HG03045 (cell line): Measurements from ENCODE around the gene MAP3K8.
"Not testable (repeated sequence)": the region's sequence is repeated elsewhere in the genome, so short reads cannot be mapped to it uniquely, and the experiment has no call there.

Experiments
- ATAC-seq: cut with Tn5 transposase; IDR thresholded peaks from one replicate; pipeline ENCODE4 v1.9.1; 2021; ENCODE audit warnings: mild to moderate bottlenecking, moderate library complexity; ENCODE audit not compliant: unreplicated experiment

The MAP3K8 gene

DNA sequence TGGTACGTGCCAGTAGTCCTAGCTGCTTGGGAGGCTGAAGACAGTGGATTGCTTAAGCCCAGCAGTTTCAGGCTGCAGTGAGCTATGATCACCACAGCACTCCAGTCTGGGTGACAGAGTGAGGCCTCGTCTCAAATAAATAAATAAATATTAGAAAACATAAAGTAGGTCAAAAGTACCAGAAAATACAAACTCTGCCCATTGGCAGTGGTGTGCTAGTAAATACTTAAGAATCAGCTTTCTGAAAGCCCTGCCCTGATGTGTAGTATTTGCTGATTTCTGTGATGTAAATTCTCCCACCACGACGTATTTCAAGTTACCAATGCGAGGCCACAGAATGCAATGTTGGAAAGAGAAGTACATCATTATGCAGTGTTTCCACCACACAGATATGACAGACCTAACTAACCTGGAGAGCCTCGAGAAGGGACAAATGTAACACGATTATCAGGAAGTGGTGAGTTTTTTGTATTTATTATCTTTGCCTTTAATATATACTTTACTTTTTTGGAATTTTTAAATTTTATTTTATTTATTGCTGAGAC, 11.8 kb upstream of the MAP3K8 start:
- ATAC-seq, result no peak

DNA sequence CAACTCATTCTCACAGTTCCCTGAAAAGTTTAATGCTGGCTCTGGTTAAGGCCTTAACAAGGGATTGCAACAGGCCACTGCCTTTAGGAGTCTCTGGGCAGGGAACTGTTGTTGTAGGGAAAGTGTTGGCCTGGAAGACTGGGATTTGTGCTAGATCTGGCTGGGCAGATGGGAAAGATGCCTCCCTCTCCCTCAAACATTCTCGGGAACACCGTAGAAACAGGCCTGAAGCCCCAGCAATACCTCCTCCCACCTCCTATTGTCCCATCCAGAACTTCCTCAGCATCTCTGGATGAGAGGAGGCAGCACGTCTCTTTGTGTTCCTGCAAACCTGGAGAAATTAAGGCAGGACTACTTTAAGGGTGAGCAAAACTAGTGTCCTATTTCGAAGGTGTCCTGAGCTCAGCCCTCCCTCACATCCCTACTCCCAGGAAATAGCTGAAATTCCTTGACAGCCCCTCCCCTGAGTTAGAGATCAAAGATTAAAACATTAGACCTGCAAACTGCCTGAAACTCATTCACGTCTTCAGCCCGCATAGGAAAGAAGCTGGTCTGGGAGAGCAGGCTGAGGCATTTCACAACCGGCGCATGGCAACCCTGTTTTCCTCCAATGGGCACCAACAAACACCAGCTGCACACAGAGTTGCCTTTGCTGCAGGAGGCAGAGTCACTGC, 10.9 kb upstream of the MAP3K8 start:
- ATAC-seq, result no peak

DNA sequence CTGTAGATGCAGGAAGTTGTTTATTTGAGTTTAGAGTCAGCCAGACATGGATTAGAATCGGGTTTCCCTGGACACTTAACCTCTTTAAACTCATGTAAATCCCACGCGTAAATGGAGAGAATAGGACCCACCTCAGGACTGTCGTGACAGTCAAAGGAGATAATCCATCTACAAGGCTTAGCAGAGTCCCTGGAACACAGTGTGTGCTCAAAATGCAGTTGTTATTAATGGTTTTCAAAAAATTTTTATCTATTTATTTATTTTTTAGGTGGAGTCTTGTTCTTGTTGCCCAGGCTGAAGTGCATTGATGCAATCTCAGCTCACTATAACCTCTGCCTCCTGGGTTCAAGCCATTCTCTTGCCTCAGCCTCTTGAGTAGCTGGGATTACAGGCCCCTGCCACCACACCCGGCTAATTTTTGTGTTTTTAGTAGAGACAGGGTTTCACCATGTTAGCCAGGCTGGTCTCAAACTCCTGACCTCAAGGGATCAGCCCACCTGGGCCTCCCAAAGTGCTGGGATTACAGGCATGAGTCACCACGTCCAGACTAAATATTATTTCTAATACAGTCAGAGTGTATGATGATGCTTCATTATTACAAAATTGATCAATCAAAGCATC, 10.2 kb upstream of the MAP3K8 start:
- not testable (repeated sequence) for ATAC-seq

- no peak for ATAC-seq
Measured at GRCh38 chr10:30425336-30426075, 8.5 kb upstream of the MAP3K8 start.

DNA sequence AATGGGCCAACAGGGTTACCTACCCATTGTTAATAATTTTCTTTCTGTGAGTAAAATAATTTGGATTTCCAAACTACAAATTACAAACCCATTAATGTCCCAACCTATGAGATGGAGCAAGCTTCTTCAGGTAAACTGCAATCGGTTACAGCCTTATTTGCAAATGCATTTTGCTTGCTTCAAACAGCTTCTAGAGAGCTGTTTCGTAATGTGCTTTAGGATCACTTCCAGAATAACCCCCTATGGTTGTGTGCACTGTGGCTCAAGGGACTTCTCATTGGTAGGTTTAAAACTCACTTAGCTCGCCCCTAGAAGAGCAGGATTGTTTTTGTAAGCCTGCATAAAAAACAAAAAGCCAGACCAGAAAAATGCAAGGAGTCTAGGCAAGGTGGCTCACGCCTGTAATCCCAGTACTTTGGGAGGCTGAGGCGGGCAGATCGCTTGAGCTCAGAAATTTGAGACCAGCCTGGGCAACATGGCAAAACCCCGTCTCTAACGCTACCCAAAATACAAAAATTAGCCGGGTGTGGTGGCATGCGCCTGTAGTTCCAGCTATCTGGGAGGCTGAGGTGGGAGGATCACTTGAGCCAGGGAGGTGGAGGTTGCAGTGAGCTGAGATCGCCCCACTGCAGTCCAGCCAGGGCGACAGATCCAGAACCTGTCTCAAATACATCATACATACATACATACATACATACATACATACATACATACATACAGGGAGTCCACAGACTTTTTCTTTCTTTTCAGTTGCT, 3.3 kb upstream of the MAP3K8 start:
- ATAC-seq, result no peak

- ATAC-seq, result no peak
Measured at GRCh38 chr10:30431435-30431911, 2.5 kb upstream of the MAP3K8 start.

DNA sequence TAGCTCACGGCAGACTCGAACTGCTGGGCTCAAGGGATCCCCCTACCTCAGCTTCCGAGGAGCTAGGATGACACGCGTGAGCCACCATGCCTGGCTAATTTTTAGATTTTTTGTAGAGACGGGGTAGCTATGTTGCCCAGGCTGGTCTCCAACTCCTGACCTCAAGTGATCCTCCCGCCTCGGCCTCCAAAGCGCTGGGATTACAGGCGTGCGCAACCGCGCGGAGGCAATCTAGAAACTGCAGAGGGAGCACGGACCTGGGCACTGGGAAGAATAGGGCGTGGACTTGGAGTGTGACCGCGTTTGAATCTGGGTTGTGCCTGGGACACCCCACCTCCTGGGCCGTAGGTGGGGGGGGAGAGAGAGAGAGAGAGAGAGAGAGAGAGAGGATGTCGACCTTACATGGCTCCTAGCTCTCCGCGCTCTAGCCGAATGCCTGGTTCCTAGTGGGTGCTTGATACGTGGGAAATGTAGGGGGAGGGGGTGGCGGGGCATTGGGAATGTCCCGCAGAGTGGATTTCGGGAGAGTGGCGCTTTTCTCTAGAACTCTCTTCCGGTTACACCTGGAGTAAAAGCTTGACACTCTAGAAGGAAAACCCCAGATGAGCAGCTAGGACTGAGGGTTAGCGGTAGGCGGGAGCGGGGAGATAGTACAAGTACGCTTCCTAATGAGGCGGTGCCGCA, 1.2 kb upstream of the MAP3K8 start:
- ATAC-seq, result peak; percentile 13

DNA sequence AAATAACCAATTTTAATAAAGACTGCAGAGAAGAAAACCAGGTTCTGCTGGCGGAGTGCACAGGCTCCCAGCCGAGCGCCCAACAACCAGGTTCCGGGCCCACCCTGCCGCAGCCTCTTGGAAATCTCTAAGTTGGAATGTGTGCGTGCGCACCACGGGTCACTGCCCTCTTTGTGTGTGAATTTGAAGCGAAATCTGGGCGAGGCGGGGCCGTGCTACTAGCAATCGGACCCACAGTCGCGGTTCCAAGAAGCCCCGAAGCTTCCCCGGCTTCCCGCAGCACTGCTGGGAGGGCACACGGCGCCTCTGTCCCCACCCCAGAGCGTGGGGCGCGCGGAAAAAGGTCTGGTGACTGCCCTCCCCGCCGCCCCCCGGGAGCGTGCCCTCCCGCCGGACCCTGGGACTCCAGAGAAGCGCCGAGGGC, 666 bp upstream of the MAP3K8 start:
- no peak for ATAC-seq

GRCh38 chr10:30434273-30435072, 489 bp downstream of the MAP3K8 start:
- ATAC-seq, result peak; percentile 51

DNA sequence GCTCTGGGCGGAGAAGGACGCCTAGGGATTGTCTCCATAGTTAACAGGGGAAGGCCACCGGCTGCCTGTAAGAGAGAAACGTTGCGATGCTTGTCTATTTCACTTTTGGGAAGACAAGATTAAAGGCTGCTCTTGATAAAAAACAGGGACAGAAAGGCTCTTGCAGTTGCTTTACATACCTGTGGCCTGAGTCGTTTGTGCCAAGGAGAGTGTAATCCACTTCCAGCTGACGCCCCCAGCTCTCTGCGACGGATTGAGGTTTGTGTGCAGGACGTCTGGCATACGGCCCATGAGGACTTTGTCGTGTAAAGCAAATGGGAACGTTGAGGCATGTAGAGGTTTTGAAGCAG, 1.1 kb downstream of the MAP3K8 start:
- ATAC-seq, result no peak

DNA sequence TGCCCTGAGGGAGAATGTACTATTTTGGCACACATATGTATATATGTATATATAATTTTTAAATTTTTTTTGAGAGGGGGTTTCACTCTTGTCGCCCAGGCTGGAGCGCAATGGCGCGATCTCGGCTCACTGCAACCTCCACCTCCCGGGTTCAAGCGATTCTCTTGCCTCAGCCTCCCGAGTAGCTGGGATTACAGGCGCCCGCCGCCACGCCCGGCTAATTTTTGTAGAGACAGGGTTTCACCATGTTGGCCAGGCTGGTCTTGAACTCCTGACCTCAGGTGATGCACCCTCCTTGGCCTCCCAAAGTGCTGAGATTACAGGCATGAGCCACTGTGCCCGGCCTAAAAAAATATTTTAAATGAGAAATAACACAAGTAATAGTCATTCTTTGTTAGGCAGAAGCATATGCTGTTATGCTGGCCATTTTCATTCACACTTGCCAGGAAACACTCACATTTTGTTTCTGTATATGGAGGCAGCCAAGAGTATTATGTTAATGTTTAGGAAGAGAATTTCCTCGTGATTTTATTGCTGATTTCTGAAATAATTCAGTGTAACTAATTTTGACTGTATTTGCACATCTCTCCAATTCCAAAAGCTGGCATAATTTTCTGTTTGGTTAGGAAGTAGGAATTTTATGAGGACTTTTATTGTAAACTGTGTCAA, 1.6 kb downstream of the MAP3K8 start:
- not testable (repeated sequence) for ATAC-seq

DNA sequence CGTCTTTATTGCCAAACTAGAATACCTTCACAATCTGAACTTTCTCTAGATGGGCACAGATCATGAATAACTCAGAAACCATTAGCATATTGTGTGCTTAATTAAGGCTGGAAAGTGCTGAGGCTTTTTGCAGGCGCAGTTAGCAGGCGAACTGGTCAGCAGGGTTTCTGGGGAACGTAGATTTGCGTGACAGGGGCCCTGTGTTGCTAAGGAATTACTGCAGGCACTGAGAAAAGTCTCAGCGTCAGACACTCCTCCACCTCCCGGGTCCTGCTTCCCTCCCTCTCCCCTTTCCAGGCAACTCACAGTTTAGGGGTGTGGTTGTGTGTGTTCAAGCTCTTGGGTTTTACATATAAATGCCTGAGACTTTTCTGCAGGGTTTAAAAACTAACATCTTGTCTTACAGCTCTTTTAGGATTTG, 2.2 kb downstream of the MAP3K8 start:
- ATAC-seq, result no peak

DNA sequence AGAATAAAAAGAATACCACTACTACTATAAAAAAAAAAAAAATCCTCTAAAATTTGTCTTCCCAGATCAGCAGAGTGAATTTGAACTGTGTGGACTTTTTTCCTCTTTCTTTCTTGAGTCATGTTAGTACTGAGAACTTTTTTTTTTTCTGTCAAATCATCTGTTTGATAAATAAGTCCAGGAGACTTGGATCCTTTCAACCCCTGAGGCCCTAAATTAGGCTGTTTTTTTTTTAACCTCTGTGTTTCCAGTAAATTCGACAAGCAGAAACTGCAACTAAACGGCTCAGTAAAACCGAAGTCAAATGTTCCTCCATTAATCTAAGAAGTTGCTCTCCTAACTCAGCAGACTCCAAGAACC, 2.7 kb downstream of the MAP3K8 start:
- ATAC-seq, result no peak

DNA sequence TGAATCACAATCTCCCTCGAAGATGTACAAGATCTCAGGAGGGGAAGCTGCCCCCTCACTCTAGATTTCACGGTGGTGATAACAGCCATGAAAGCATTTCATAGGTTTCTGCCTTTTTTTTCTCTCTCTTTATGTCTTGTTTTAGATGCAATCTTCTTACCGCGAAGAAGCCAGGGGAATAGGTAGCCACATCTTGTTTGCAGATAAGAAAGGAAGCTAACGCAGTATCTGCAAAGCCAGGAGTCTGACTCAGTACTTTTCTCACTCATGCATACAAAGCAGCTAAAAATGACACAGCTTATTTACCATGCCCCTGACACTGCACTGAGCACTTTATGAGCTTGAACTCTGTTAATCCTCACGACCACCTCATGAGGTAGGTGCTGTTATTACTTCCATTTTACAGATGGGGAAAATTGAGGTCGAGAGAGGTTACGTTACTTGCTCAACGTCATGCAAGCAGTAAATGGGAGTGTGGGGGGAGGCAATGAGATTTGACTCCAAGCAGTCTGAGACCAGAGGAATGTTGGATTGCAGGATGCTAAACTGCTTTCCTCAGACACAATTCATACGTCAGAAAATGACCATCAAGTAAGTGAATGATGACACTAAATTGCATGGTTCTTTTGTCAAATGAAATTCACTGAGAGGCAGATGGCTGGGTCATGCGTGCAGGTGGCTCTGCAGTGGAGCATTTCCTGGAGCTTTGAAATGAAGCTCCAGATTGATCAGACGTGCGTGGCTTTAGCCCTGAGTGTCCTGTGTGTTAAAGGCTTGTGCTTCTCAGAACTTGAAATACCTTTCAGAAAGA, 3.3 kb downstream of the MAP3K8 start:
- ATAC-seq, result no peak

- no peak for ATAC-seq
Measured at GRCh38 chr10:30438021-30438850, 4.3 kb downstream of the MAP3K8 start.

DNA sequence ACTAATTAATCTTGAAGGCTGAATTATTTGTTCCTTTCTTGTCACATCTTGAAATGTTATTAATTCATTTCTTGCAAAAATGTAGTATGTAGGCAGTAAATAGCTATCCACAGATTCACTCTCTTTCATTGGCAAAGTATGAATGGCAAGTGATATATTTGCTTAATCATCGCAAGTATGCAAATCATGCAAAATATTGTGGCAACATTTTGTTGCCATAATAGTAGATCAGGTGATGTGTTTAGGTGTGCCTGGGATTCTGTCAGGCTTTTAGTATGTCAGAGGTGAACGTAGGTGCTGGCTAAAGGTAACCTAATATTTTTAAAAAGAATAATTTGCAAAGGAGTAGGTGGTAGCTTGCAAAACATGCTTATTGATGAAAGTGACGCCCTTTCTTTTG, 5.9 kb downstream of the MAP3K8 start:
- ATAC-seq, result no peak

GRCh38 chr10:30442019-30442606, 8.1 kb downstream of the MAP3K8 start:
- ATAC-seq, result no peak
